HG02885 (cell line): ENCODE results near the gene ZNF362.
A peak's percentile ranks its signal among the peaks of the same experiment; 100 is the strongest.

ENCODE experiments used
- ATAC-seq: cut with Tn5 transposase; IDR thresholded peaks from one replicate; pipeline ENCODE4 v1.9.1; 2021; ENCODE audit warnings: mild to moderate bottlenecking; ENCODE audit not compliant: unreplicated experiment, poor library complexity

ZNF362 gene

GRCh38 chr1:33244143-33244808 is 12.0 kb upstream of the ZNF362 start:
- no peak for ATAC-seq

GRCh38 chr1:33244809-33245186 is 11.5 kb upstream of the ZNF362 start:
- ATAC-seq, result no peak

GRCh38 chr1:33246171-33246570 is 10.1 kb upstream of the ZNF362 start:
- ATAC-seq, result no peak

- no peak for ATAC-seq
Observed at GRCh38 chr1:33247545-33247944, 8.7 kb upstream of the ZNF362 start.

GRCh38 chr1:33248244-33248643 is 8.0 kb upstream of the ZNF362 start:
- no peak for ATAC-seq

- no peak for ATAC-seq
Observed at GRCh38 chr1:33249422-33249821, 6.9 kb upstream of the ZNF362 start.

- ATAC-seq, result no peak
Observed at GRCh38 chr1:33250217-33250616, 6.1 kb upstream of the ZNF362 start.

- no peak for ATAC-seq
Observed at GRCh38 chr1:33250724-33251123, 5.6 kb upstream of the ZNF362 start.

- no peak for ATAC-seq
Observed at GRCh38 chr1:33254491-33254890, 1.8 kb upstream of the ZNF362 start.

- peak; percentile 43 for ATAC-seq
Observed at GRCh38 chr1:33255347-33256220, 708 bp upstream of the ZNF362 start.

- no peak for ATAC-seq
Observed at GRCh38 chr1:33256221-33256470, 146 bp upstream of the ZNF362 start.

GRCh38 chr1:33257207-33257771 is 997 bp downstream of the ZNF362 start:
- no peak for ATAC-seq

GRCh38 chr1:33257772-33258712 is 1.8 kb downstream of the ZNF362 start:
- no peak for ATAC-seq

GRCh38 chr1:33258788-33259274 is 2.5 kb downstream of the ZNF362 start:
- ATAC-seq, result no peak

- no peak for ATAC-seq
Observed at GRCh38 chr1:33259879-33260278, 3.6 kb downstream of the ZNF362 start.

- no peak for ATAC-seq
Observed at GRCh38 chr1:33260439-33260838, 4.1 kb downstream of the ZNF362 start.

- ATAC-seq, result no peak
Observed at GRCh38 chr1:33261344-33261743, 5.1 kb downstream of the ZNF362 start.

- no peak for ATAC-seq
Observed at GRCh38 chr1:33263890-33264504, 7.7 kb downstream of the ZNF362 start.

- no peak for ATAC-seq
Observed at GRCh38 chr1:33265780-33266605, 9.7 kb downstream of the ZNF362 start.
